ENCODE results near the gene TET1.
"Not testable (repeated sequence)": the region's sequence is repeated elsewhere in the genome, so short reads cannot be mapped to it uniquely, and the experiment has no call there.

DNA sequence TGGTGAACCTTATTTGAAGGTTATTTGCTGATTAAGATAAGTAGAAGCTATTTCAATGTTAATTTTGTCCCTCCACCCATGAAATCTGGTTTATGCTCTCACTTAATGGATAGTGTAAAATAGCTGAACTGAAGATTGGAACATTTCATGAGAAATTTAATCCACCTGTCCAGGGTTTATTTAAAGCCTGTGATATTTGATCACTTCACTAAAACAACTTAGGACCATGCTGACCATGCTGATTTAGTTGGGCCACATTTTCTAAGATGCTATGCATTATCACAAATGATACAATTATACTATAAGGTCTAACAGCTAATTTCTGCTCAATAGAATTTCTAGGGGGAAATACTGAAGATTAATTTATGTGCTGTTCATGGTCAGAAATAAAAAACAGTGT lies 53.8 kb downstream of the TET1 start:
- TF ChIP-seq, protein P1, sequence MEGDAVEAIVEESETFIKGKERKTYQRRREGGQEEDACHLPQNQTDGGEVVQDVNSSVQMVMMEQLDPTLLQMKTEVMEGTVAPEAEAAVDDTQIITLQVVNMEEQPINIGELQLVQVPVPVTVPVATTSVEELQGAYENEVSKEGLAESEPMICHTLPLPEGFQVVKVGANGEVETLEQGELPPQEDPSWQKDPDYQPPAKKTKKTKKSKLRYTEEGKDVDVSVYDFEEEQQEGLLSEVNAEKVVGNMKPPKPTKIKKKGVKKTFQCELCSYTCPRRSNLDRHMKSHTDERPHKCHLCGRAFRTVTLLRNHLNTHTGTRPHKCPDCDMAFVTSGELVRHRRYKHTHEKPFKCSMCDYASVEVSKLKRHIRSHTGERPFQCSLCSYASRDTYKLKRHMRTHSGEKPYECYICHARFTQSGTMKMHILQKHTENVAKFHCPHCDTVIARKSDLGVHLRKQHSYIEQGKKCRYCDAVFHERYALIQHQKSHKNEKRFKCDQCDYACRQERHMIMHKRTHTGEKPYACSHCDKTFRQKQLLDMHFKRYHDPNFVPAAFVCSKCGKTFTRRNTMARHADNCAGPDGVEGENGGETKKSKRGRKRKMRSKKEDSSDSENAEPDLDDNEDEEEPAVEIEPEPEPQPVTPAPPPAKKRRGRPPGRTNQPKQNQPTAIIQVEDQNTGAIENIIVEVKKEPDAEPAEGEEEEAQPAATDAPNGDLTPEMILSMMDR (IDR thresholded peaks at IDR 0.05; ENCODE audit: insufficient read depth, low read length): not testable (repeated sequence)
- not testable (repeated sequence) for TF ChIP-seq SPI1 (IDR thresholded peaks at IDR 0.05; ENCODE audit: borderline replicate concordance, low read depth); POLR2AphosphoS5 (IDR thresholded peaks at IDR 0.05; ENCODE audit: low read depth)
- TF ChIP-seq, protein P2, sequence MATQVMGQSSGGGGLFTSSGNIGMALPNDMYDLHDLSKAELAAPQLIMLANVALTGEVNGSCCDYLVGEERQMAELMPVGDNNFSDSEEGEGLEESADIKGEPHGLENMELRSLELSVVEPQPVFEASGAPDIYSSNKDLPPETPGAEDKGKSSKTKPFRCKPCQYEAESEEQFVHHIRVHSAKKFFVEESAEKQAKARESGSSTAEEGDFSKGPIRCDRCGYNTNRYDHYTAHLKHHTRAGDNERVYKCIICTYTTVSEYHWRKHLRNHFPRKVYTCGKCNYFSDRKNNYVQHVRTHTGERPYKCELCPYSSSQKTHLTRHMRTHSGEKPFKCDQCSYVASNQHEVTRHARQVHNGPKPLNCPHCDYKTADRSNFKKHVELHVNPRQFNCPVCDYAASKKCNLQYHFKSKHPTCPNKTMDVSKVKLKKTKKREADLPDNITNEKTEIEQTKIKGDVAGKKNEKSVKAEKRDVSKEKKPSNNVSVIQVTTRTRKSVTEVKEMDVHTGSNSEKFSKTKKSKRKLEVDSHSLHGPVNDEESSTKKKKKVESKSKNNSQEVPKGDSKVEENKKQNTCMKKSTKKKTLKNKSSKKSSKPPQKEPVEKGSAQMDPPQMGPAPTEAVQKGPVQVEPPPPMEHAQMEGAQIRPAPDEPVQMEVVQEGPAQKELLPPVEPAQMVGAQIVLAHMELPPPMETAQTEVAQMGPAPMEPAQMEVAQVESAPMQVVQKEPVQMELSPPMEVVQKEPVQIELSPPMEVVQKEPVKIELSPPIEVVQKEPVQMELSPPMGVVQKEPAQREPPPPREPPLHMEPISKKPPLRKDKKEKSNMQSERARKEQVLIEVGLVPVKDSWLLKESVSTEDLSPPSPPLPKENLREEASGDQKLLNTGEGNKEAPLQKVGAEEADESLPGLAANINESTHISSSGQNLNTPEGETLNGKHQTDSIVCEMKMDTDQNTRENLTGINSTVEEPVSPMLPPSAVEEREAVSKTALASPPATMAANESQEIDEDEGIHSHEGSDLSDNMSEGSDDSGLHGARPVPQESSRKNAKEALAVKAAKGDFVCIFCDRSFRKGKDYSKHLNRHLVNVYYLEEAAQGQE (IDR thresholded peaks at IDR 0.05; ENCODE audit: insufficient replicate concordance, low read depth): not testable (repeated sequence)

All from HL-60 (cell line).